ENCODE data around the gene SLC25A48.

SLC25A48 gene, protein sequence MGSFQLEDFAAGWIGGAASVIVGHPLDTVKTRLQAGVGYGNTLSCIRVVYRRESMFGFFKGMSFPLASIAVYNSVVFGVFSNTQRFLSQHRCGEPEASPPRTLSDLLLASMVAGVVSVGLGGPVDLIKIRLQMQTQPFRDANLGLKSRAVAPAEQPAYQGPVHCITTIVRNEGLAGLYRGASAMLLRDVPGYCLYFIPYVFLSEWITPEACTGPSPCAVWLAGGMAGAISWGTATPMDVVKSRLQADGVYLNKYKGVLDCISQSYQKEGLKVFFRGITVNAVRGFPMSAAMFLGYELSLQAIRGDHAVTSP

DNA sequence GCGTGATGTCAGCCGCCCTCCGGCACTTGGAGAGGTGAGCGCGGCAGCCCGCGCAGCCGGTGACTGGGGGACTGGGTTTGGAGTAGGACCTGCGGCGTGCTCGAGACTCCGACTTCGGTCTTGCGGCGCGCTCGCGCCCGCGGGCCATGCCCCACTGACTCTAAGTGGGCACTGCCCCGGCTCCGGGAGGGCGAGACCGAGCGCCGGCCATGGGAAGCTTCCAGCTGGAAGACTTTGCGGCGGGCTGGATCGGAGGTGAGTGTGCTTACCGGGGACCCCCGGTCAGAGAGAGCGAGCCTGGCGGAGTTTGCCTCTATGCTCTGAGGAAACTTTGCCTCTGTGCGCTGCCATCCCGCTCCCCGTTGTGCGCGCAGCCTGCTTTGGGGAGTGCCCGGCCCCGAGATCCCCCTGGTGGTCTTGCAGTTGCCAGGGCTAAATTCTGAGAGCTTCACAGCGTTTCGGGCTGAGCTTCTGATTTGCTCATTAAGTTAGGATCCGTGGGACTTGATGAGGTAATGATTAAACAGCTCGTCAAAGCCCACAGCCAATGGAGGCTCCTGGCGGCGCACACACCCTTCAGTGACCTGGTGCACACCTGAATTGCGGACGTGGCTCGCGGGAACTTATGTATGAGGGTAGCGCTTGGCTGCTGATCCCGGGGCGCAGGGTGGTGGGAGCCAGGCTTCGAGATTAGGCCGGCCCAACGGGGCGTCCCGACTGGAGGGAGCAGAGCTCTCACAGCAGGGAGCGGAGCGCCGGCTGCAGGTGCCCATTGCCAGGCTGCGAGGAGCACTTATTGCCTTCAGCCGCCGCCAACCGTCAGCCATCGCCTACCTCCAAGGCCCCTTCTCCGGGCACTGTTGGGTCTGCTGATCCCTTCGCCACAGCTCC is at the start of gene SLC25A48:
SLC25A48 (plus strand) TSS at position 25 of the 891 bp plus-strand sequence; CDS start at position 210, 185 bp downstream.
- H3K27ac Mint-ChIP-seq, result no peak within 1 kb of the TSS
- peaks cover 5% of the 10 kb centered on the region for H3K9me3 Mint-ChIP-seq
- no peak within 1 kb of the TSS for H3K4me3 Mint-ChIP-seq
- H3K4me1 Mint-ChIP-seq (ENCODE audit: low read depth), result peaks cover 5% of the 10 kb centered on the region
- peak; percentile 14 for DNase-seq (ENCODE audit: low spot score)
- peaks cover 33% of the 10 kb centered on the region for H3K27me3 Mint-ChIP-seq (ENCODE audit: low read depth)
- no peaks in the 10 kb centered on the region for H3K36me3 Mint-ChIP-seq (ENCODE audit: low read depth)

DNA sequence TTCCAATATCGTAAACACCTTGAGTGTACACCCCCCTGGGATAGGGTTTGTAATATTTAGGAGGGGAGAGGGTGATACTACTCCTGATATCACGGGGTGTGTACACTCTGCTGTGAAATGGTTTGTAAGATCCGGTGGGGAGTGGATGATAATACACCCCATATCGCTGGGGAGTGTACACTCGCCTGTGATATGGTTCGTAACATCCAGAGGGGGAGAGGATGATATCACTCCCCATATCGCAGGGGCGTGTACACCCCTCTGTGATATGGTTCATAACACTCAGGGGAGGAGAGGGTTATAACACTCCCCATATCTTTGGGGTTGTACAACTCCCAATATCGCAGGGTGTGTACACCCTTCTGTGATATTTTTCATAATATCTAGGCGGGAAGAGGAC is 33.8 kb upstream of the SLC25A48 start:
- DNase-seq (ENCODE audit: low spot score), result no peak
- H3K4me3 Mint-ChIP-seq, result no peak overlapping the region
- H3K4me1 Mint-ChIP-seq (ENCODE audit: low read depth), result no peaks in the 10 kb centered on the region
- no peaks in the 10 kb centered on the region for H3K36me3 Mint-ChIP-seq (ENCODE audit: low read depth)
- H3K27ac Mint-ChIP-seq, result no peak overlapping the region
- H3K27me3 Mint-ChIP-seq (ENCODE audit: low read depth), result no peaks in the 10 kb centered on the region
- H3K9me3 Mint-ChIP-seq, result no peaks in the 10 kb centered on the region

DNA sequence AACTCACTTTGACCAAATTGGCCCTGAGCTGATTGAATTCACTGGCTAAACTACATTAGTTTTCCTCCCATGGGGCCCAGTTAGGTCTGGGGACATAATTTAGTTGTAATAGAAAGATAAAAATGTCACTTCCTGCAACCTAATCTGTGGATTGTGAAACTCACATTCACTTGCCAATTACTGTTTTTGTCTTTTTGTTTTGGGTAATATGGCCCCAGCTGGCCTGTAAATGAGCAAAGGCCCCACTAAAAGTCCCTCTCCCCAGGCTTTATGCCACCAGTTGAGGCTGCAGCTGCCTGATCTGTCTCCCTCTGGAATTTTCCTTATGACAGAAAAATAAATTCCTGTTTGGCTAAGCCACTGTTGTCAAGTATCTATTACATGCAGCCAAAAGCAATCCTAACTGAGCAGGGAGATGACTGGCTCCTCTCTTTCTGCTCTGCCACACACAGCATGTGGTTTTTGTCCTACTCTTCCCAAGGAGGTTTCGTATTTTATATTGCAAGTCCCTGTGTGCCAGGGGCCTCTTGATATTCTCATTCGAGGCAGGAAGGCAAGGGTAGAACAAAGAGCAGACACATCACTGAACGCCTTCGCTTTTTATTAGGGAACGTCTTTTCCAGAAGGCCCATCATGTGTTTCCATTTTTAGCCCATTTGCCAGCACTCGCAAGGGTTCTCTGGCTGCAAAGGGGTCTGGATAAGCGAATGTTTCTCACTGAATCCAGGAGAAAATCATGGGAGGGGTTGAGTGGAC is 24.1 kb upstream of the SLC25A48 start:
- Mint-ChIP-seq H3K4me1 (ENCODE audit: low read depth) (no peaks in the 10 kb centered on the region), H3K27ac (no peak overlapping the region), H3K9me3 (no peaks in the 10 kb centered on the region), H3K4me3 (no peak overlapping the region), H3K27me3 (ENCODE audit: low read depth) (no peaks in the 10 kb centered on the region), H3K36me3 (ENCODE audit: low read depth) (no peaks in the 10 kb centered on the region)
- DNase-seq (ENCODE audit: low spot score), result no peak

DNA sequence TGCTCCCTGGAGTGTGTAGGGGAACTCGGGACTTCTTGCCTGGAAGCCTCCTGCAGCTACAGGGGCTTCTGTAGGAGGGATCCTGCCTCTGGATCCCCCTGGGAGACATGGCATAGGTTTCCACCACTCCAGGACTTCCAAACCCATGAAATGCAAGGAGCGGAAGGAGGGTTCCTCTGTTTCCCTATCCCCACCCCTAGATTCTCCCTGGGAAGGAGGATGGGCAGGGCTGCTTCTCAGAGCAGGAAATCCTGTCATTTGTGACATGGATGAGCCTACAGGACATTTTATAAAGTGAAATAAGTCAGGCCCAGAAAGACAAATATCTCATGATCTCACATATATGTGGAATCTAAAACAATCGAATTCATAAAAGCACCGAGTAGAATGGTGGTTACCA is 23.5 kb upstream of the SLC25A48 start:
- no peak overlapping the region for H3K27ac Mint-ChIP-seq
- no peaks in the 10 kb centered on the region for H3K36me3 Mint-ChIP-seq (ENCODE audit: low read depth)
- no peaks in the 10 kb centered on the region for H3K9me3 Mint-ChIP-seq
- H3K4me1 Mint-ChIP-seq (ENCODE audit: low read depth), result no peaks in the 10 kb centered on the region
- no peak overlapping the region for H3K4me3 Mint-ChIP-seq
- H3K27me3 Mint-ChIP-seq (ENCODE audit: low read depth), result no peaks in the 10 kb centered on the region
- DNase-seq (ENCODE audit: low spot score), result no peak

DNA sequence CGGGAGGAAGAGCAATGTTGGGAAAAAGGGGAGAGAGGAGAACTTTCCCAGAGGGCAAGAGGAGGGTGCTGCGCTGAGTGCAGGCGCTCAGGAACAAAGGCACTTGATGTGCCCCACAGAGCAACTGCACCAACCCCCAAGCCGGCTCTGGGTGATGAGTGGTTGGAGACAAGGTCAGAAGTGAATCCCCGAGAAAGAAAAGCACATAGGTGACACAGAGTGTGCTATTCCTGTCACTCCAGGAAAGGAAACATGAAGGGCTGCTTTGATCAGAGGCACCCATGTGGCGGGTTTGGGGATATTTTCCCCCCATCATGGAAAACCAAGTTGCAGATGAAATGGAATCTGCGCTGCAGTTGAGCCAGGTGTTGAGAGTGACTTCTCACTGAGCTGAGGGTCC is 20.7 kb upstream of the SLC25A48 start:
- no peaks in the 10 kb centered on the region for H3K9me3 Mint-ChIP-seq
- no peak for DNase-seq (ENCODE audit: low spot score)
- no peak overlapping the region for H3K27ac Mint-ChIP-seq
- H3K4me3 Mint-ChIP-seq, result no peak overlapping the region
- H3K27me3 Mint-ChIP-seq (ENCODE audit: low read depth), result peaks cover 10% of the 10 kb centered on the region
- H3K4me1 Mint-ChIP-seq (ENCODE audit: low read depth), result no peaks in the 10 kb centered on the region
- no peaks in the 10 kb centered on the region for H3K36me3 Mint-ChIP-seq (ENCODE audit: low read depth)

DNA sequence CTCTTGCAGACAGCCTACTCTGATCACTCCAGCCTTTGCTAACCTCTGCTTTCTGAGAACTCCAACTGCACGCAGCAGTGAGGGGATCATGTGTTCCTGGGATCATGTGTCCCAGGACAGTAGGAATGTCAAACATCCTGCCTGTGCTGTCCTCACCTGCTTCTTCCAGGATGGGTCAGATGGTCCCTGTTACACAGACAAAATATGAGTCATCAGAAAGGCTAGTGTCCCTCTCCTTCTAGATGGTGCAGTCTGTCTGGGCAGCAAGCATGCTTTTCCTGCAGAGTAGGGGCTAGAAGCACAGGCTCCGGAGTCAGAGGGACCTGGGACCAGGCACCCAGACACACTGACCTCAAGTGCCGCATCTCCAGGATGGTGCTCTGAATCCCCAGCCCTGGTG is 20.1 kb upstream of the SLC25A48 start:
- Mint-ChIP-seq H3K36me3 (ENCODE audit: low read depth) (no peaks in the 10 kb centered on the region), H3K27me3 (ENCODE audit: low read depth) (peaks cover 12% of the 10 kb centered on the region), H3K4me1 (ENCODE audit: low read depth) (no peaks in the 10 kb centered on the region), H3K9me3 (no peaks in the 10 kb centered on the region), H3K27ac (no peak overlapping the region), H3K4me3 (no peak overlapping the region)
- DNase-seq (ENCODE audit: low spot score), result no peak

DNA sequence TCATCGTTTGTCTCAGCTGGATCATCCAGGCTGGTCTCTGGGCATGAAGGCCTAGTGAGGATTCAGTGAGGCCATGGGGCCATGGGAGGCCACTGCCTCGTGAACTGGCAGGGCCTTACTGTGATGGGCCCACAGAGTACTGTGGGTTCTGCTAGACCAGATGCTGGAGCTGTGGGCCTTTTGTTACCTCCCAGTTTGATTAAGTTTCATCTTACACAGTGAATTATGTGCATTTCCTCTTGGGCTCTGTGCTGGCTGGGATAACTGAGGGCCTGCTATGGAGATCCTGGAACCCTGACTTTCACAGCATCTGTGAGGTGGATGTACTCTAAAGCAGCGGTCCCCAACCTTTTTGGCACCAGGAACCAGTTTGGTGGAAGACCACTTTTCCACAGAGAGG is 19.7 kb upstream of the SLC25A48 start:
- H3K27me3 Mint-ChIP-seq (ENCODE audit: low read depth), result peaks cover 12% of the 10 kb centered on the region
- H3K27ac Mint-ChIP-seq, result no peak overlapping the region

DNA sequence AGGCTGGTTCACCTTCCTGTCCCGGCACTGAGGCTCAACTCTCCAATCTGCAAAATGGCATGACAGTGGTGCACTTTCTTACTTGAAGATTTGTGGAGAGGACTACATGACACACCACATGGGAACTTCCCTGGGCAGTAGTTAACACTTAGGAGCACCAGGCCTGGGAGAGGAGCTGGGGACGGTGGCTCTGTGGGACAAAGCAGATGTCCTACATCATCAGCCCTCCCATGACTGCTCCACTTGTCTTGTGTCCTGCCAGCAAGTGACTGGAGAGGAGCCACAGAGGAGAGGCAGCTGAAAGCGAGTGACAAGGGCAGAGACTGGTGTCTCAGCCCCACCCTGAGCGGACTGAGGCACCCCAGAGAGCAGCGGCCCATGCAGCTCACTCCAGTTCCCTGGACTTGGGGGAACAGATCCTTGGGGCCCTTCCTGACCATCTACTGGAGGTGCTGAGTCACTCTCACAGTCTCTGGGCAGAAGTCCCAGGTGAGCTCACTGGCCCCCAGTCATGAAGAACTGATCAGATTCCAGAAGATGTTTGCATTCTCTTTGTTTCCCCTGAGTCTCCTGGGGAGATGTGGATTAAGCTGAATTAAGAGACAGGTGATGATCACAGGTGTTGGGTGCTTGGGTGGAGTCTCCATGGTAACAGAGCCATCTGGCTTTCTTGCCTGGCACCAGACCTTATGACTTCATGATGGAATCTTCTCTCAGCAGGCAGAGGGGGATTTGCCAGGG is 13.2 kb upstream of the SLC25A48 start:
- H3K27me3 Mint-ChIP-seq (ENCODE audit: low read depth), result peaks cover 12% of the 10 kb centered on the region
- no peaks in the 10 kb centered on the region for H3K4me1 Mint-ChIP-seq (ENCODE audit: low read depth)

More for the DNA sequence above, 19.7 kb upstream of the SLC25A48 start:
- no peaks in the 10 kb centered on the region for H3K4me1 Mint-ChIP-seq (ENCODE audit: low read depth)
- no peak overlapping the region for H3K4me3 Mint-ChIP-seq
- H3K36me3 Mint-ChIP-seq (ENCODE audit: low read depth), result no peaks in the 10 kb centered on the region
- no peak for DNase-seq (ENCODE audit: low spot score)
- H3K9me3 Mint-ChIP-seq, result no peaks in the 10 kb centered on the region

DNA sequence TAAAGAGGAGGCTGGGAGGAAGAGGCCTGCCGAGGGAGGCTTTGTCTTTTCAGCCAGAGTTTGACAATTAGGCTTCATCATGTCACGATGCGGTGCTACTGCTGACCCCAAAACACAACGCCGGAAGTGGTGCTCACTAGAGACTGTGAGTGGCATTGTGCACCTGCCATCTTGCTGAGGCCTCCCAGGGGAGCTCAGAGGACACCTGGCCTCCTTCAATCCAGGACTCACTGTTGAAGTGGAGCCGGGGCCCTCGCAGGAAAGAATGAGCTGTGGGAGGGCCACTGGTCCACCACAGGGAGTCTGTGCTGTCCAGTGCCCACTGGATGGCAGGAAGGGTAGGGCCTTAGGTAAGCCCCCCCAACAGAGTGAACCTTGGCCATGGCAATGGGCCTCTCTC is 12.7 kb upstream of the SLC25A48 start:
- no peaks in the 10 kb centered on the region for H3K36me3 Mint-ChIP-seq (ENCODE audit: low read depth)
- H3K4me3 Mint-ChIP-seq, result no peak overlapping the region
- no peak overlapping the region for H3K27ac Mint-ChIP-seq
- peaks cover 12% of the 10 kb centered on the region for H3K27me3 Mint-ChIP-seq (ENCODE audit: low read depth)
- H3K4me1 Mint-ChIP-seq (ENCODE audit: low read depth), result no peaks in the 10 kb centered on the region
- DNase-seq (ENCODE audit: low spot score), result no peak
- no peaks in the 10 kb centered on the region for H3K9me3 Mint-ChIP-seq

More for the DNA sequence above, 13.2 kb upstream of the SLC25A48 start:
- H3K4me3 Mint-ChIP-seq, result no peak overlapping the region
- H3K27ac Mint-ChIP-seq, result no peak overlapping the region
- H3K36me3 Mint-ChIP-seq (ENCODE audit: low read depth), result no peaks in the 10 kb centered on the region
- no peak for DNase-seq (ENCODE audit: low spot score)
- no peaks in the 10 kb centered on the region for H3K9me3 Mint-ChIP-seq

DNA sequence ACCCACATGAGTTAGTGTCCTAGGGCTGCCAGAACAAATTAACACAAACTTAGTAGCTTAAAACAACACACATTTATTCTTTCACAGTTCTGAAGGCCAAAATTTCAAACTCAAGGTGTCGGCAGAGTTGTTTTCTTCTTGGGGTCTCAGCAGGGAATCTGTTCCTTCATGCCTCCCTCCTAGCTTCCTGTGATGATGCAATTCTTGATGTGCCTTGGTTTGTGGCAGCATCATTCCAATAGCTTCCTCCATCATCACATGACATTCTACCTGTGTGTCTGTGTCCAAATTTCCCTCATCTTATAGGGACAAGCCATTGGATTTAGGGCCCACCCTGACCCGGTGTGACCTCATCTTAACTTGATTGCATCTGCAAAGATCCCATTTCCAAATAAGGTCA is 12.2 kb upstream of the SLC25A48 start:
- DNase-seq (ENCODE audit: low spot score), result no peak
- Mint-ChIP-seq H3K36me3 (ENCODE audit: low read depth) (no peaks in the 10 kb centered on the region), H3K27me3 (ENCODE audit: low read depth) (peaks cover 9% of the 10 kb centered on the region), H3K4me1 (ENCODE audit: low read depth) (no peaks in the 10 kb centered on the region), H3K9me3 (no peaks in the 10 kb centered on the region), H3K27ac (no peak overlapping the region), H3K4me3 (no peak overlapping the region)

DNA sequence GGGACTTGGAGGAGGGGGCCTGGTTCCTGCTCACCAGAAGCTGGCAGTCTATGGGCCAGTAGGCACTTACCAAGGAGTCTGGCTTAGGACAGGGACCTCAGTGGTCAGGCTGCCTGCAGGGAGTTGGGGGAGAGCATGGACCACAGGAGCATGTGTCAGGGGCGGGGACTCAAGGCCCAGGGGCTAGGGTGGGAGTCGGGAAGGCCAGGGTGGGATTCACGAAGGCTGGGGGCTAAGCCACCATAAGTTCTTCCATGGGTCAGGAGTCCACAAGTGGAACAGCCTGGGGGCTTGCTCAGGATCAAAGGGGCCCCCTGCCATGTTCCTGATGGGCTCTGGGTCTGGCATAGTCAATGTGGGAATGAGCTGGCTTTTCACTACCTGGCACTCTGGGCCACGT is 11.5 kb upstream of the SLC25A48 start:
- Mint-ChIP-seq H3K9me3 (no peaks in the 10 kb centered on the region), H3K4me1 (ENCODE audit: low read depth) (no peaks in the 10 kb centered on the region), H3K4me3 (no peak overlapping the region), H3K27me3 (ENCODE audit: low read depth) (peaks cover 8% of the 10 kb centered on the region), H3K36me3 (ENCODE audit: low read depth) (no peaks in the 10 kb centered on the region), H3K27ac (no peak overlapping the region)
- DNase-seq (ENCODE audit: low spot score), result no peak

DNA sequence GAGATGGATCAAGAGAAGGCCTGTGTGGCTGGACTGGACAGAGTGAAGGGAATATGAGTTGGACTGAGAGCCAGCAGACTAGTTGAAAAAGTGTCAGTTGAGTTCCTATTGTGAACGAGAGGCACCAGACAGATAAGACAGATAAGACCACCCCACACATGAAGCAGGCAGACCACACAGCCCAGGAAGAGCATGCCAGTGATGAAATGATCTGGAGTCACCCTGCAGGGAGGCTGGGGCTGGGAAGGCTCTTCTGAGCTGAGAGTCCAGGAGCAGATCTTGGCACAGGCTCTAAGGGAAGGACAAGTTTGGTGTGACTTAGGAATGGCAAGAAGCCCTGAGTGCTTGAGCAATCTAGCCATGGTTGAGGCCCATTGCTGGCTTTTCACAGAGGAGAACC is 10.6 kb upstream of the SLC25A48 start:
- no peak overlapping the region for H3K27ac Mint-ChIP-seq
- DNase-seq (ENCODE audit: low spot score), result no peak
- H3K4me3 Mint-ChIP-seq, result no peak overlapping the region
- H3K27me3 Mint-ChIP-seq (ENCODE audit: low read depth), result peaks cover under 1% of the 10 kb centered on the region
- H3K9me3 Mint-ChIP-seq, result no peaks in the 10 kb centered on the region
- H3K36me3 Mint-ChIP-seq (ENCODE audit: low read depth), result no peaks in the 10 kb centered on the region
- no peaks in the 10 kb centered on the region for H3K4me1 Mint-ChIP-seq (ENCODE audit: low read depth)

DNA sequence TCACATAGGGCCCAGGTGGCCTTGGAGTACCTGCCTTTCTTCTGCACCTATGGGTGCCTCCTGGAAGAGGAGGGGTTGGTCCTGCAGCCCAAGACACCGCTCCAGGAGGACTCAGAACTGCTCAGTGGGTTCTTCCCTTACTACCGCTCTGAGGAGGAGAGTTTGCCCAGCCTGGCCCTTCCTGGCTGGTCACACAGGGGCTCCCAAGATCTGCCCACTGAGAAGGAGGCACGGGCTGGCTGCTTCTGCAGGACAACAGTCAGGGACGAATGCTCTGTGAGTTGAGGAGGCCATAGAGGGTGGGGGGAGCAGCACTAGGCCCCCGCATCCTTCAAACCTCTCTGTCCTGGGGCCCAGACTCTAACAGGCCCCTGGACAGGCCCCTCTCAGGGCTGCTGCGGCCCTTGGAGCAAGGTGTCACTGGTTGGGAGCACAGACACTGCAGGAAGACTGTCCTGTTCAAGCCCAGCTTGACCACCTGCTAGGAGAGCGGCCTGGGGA is 9.9 kb upstream of the SLC25A48 start:
- H3K4me1 Mint-ChIP-seq (ENCODE audit: low read depth), result no peaks in the 10 kb centered on the region
- DNase-seq (ENCODE audit: low spot score), result no peak
- no peak overlapping the region for H3K27ac Mint-ChIP-seq
- H3K36me3 Mint-ChIP-seq (ENCODE audit: low read depth), result no peaks in the 10 kb centered on the region
- H3K27me3 Mint-ChIP-seq (ENCODE audit: low read depth), result no peaks in the 10 kb centered on the region
- H3K4me3 Mint-ChIP-seq, result no peak overlapping the region
- no peaks in the 10 kb centered on the region for H3K9me3 Mint-ChIP-seq
